ENCODE results near the gene RPL41.

Gene RPL41

DNA sequence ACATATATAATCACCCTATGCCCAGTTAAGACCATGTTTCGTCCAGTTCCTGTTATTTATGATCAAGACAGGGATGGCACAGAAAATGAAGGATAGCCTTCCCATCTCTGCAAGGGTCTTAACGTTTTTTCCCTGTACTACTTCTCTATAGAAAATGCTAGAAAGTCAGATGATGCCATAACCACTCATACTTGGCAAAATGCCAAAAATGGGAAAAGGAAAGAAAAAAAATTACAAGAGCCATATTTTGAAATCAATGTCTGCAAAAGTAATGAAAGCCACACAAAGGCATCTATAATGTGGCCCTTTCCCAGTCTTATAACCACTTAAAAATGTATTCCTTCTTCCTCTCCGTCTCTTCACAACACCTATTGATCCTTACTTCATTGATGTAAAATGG, 34.1 kb downstream of the RPL41 start:
- no peak overlapping the region for H3K4me3 ChIP-seq (ENCODE audit: low read length)
- TF ChIP-seq ZNF274 (IDR thresholded peaks at IDR 0.05; ENCODE audit: low read depth, low read length) = no peak

- H3K4me3 ChIP-seq (ENCODE audit: low read length) = peak overlapping the region; percentile 69
- no peak for TF ChIP-seq ZNF274 (IDR thresholded peaks at IDR 0.05; ENCODE audit: low read depth, low read length)
Measured at GRCh38 chr12:56151672-56152131, 35.3 kb downstream of the RPL41 start.

- H3K4me3 ChIP-seq (ENCODE audit: low read length) = peak within 1 kb of the TSS; percentile 69
- TF ChIP-seq ZNF274 (IDR thresholded peaks at IDR 0.05; ENCODE audit: low read depth, low read length) = no peak
Measured at GRCh38 chr12:56152132-56152755, 35.8 kb downstream of the RPL41 start, which contains the start of gene MYL6B. Gene MYL6B (plus strand): TSS chr12:56152587. CDS start chr12:56153919, 1,332 bp downstream.

DNA sequence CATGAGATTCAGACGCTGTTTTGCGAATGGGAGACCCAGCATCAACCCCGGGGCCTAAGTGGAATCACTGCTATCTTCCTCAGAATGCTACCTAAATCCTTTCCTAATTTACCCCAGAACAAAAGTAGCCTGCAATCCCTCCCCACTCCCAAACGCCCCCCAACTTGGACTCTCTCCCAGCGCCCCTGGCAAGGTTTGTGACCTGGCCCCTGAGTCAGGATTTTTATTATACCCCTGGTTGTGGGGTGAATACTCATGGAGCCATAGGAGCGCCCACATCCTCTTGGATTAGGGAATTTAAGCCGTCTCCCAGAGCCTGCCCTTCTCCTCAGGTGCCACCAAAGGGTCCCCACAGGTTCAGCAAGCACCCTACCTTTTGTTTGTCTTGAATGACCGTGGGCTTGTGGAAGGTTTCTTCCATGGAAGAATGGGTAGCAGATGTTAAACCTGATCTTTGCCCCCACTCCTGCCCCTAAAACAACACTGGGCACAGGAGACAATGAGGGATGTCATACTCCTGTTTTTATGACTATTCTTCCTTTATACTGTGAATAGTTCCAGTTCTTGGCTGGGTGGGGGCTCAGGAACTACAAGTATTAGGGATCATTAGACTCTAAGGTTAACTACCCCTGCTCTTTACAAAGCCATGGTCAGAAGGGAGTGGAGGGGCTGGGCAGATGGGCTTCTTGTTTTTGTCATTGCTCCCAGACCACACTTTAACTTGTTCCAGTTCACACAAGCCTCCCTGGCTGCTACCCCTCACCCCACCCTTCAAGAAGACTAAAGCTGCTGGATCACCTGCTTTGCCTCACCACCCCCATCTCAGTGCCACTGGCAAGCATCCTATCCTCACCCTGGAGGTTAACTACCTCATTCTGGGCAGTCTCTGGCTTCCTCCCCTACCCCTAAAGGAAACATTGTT, 36.6 kb downstream of the RPL41 start:
- TF ChIP-seq ZNF274 (IDR thresholded peaks at IDR 0.05; ENCODE audit: low read depth, low read length) = no peak
- peak overlapping the region; percentile 69 for H3K4me3 ChIP-seq (ENCODE audit: low read length)

DNA sequence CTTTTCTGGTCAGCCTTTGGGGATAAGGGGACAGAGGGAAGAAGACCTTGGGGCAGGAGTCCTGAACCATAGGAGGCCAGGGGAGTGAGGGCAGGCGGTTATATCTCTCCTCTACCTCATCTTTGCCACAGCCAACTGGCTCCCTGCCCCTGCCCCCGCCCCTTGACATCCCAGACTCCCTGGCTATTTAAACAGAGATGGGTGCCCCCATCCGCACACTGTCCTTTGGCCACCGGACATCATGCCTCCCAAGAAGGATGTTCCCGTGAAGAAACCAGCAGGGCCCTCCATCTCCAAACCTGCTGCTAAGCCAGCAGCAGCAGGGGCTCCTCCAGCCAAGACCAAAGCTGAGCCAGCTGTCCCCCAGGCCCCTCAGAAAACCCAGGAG, 37.2 kb downstream of the RPL41 start:
- H3K4me3 ChIP-seq (ENCODE audit: low read length) = no peak overlapping the region
- TF ChIP-seq ZNF274 (IDR thresholded peaks at IDR 0.05; ENCODE audit: low read depth, low read length) = no peak

- no peak for TF ChIP-seq ZNF274 (IDR thresholded peaks at IDR 0.05; ENCODE audit: low read depth, low read length)
Measured at GRCh38 chr12:56154246-56154771, 37.9 kb downstream of the RPL41 start.

DNA sequence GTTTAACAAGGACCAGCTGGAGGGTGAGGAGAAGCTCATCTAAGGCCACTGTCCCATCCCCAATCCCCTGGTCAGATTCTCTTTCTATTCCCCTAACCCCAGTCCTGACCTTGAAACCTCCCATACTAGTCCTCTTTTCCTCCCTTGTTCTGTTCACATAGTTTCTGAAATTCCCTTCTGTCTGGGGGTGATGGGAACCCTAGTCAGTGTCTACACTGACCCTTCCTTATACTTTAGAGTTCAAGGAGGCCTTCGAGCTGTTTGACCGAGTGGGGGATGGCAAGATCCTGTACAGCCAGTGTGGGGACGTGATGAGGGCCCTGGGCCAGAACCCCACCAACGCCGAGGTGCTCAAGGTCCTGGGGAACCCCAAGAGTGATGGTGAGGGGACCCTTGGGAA, 38.4 kb downstream of the RPL41 start:
- H3K4me3 ChIP-seq (ENCODE audit: low read length) = no peak overlapping the region
- TF ChIP-seq ZNF274 (IDR thresholded peaks at IDR 0.05; ENCODE audit: low read depth, low read length) = no peak

More at GRCh38 chr12:56154246-56154771, 37.9 kb downstream of the RPL41 start:
- no peak overlapping the region for H3K4me3 ChIP-seq (ENCODE audit: low read length)

GRCh38 chr12:56155256-56155845, 38.9 kb downstream of the RPL41 start:
- no peak for TF ChIP-seq ZNF274 (IDR thresholded peaks at IDR 0.05; ENCODE audit: low read depth, low read length)
- no peak overlapping the region for H3K4me3 ChIP-seq (ENCODE audit: low read length)

DNA sequence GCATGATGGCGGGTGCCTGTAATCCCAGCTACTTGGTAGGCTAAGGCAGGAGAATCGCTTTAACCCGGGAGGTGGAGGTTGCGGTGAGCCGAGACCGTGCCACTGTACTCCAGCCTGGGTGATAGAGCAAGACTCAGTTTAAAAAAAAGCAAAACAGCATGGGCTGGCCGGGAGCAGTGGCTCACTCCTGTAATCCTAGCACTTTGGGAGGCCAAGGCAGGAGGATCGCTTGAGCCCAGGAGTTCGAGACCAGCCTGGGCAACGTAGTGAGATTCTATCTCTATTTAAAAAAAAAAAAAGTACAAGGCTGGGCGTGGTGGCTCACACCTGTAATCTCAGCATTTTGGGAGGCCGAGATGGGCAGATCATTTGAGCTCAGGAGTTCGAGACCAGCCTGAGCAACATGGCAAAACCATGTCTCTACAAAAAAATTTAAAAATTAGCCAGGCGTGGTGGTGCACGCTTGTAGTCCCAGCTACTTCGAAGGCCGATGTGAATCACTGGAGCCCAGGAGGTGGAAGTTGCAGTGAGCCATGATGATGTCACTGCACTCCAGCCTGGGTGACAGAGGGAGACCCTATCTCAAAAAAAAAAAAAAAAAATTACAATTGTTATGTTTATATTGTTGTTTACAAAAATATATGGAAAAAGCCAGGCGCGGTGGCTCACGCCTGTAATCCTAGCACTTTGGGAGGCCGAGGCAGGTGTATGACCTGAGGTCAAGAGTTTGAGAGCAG, 40.2 kb downstream of the RPL41 start:
- peak overlapping the region; percentile 68; the same call in 1 of the 2 replicates for H3K4me3 ChIP-seq (ENCODE audit: low read length)

- peak overlapping the region; percentile 68; the same call in 1 of the 2 replicates for H3K4me3 ChIP-seq (ENCODE audit: low read length)
- no peak for TF ChIP-seq ZNF274 (IDR thresholded peaks at IDR 0.05; ENCODE audit: low read depth, low read length)
Measured at GRCh38 chr12:56157201-56158028, 41.0 kb downstream of the RPL41 start.

- H3K4me3 ChIP-seq (ENCODE audit: low read length) = peak within 1 kb of the TSS; percentile 86
- TF ChIP-seq ZNF274 (IDR thresholded peaks at IDR 0.05; ENCODE audit: low read depth, low read length) = no peak
Measured at GRCh38 chr12:56158029-56158925, 41.8 kb downstream of the RPL41 start, which contains the start of gene MYL6. Gene MYL6 (plus strand): TSS chr12:56158359. CDS start chr12:56158402, 43 bp downstream.

DNA sequence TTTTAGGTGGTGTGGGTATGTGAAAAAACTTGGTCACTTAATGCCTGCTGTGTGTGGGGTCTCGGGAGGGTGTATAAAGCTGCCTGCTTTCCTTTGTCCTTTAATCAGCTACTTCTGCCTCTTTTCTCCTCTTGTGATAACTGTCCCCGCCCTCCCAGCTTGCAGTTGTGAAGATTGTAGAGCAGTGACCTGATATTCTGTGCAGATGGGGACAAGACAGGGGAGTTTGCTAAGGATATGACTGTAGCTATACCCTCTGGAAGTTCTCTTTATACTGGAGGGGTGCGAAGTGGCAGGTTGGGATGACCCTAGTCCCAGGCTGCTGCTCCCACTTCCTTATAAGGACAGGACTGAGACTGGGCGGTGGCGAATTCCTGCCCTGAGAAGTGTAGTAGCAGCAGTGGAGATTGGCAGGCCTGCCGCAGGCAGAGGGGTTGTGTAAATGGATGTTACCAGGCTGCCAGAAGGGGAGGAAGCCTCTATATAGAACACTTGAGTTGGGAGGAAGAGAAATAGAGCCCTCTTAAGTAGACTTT, 42.6 kb downstream of the RPL41 start:
- TF ChIP-seq ZNF274 (IDR thresholded peaks at IDR 0.05; ENCODE audit: low read depth, low read length) = no peak
- H3K4me3 ChIP-seq (ENCODE audit: low read length) = peak overlapping the region; percentile 86
